Stimulated activated naive CD8-positive, alpha-beta T cell treated with anti-CD3 and anti-CD28 coated beads, Interleukin-15, amount 100 ng/mL, for 72 hours (primary cell): Measurements from ENCODE around the gene GPR37L1.

Source experiments
- ATAC-seq: fragments of 150-1000 bp; cut with Tn5 transposase; 2 replicates; pipeline ENCODE4 v1.10.0; 2021; ENCODE audit warnings: mild to moderate bottlenecking, moderate library complexity
- DNase-seq, 2 donors: peaks; one replicate each; pipeline ENCODE4 v3.0.0; 2021 to 2022
- H3K27ac Mint-ChIP-seq, 2 donors: one replicate each; pipeline ENCODE4 v1.8.0; 2022; ENCODE audit warnings: mild to moderate bottlenecking in 2 of 2, mixed read lengths in 2 of 2, moderate library complexity in 2 of 2
- H3K27me3 Mint-ChIP-seq: one replicate; pipeline ENCODE4 v1.8.0; 2022; ENCODE audit warnings: mixed read lengths
- H3K4me1 Mint-ChIP-seq: one replicate; pipeline ENCODE4 v1.8.0; 2022; ENCODE audit warnings: mild to moderate bottlenecking, mixed read lengths
- H3K4me3 Mint-ChIP-seq, 2 donors: one replicate each; pipeline ENCODE4 v1.8.0; 2022; ENCODE audit warnings: mild to moderate bottlenecking in 2 of 2, mixed read lengths in 2 of 2, moderate library complexity in 1 of 2
- H3K9me3 Mint-ChIP-seq, 2 donors: one replicate each; pipeline ENCODE4 v1.8.0; 2022; ENCODE audit warnings: mixed read lengths in 2 of 2

The GPR37L1 gene

GRCh38 chr1:202182040-202182877, 59.5 kb downstream of the GPR37L1 start:
- ATAC-seq: no peak
- Mint-ChIP-seq H3K27me3 (peaks cover 26% of the 10 kb centered on the region), H3K4me1 (peaks cover 35% of the 10 kb centered on the region), H3K27ac (no peak overlapping the region), H3K4me3 (no peak overlapping the region), H3K9me3 (no peaks in the 10 kb centered on the region)
- no peak for DNase-seq
